Vagina (tissue), 2 donors: ENCODE measurements around the gene C5orf52.

Experiments used
- CTCF ChIP-seq, 3 experiments: fragments of 450-650 bp in 2 of 3; fragments of 200-600 bp in 1 of 3; sonication (generic) in 1 of 3; IDR thresholded peaks; one replicate each; pipeline ENCODE4 v1.5.1; 2017 to 2019; ENCODE audit warnings: antibody characterized with exemption in 3 of 3, mild to moderate bottlenecking in 2 of 3, moderate library complexity in 2 of 3
- POLR2A ChIP-seq, 2 donors: fragments of 450-650 bp; IDR thresholded peaks; one replicate each; pipeline ENCODE4 v1.6.1; 2017; ENCODE audit warnings: antibody characterized with exemption in 2 of 2, mild to moderate bottlenecking in 2 of 2, moderate library complexity in 2 of 2
- POLR2AphosphoS5 ChIP-seq, 2 donors: sonication (generic); formaldehyde crosslinking; IDR thresholded peaks; one replicate each; pipeline ENCODE4 v1.9.0; 2017; ENCODE audit warnings: antibody characterized with exemption in 2 of 2, mild to moderate bottlenecking in 2 of 2, low read depth in 1 of 2; ENCODE audit not compliant: insufficient read depth in 1 of 2

GRCh38 chr5:157657516-157657915, 13.8 kb upstream of the C5orf52 start:
- TF ChIP-seq CTCF (IDR thresholded peaks at IDR 0.05), result no peak
- no peak for TF ChIP-seq POLR2AphosphoS5 (IDR thresholded peaks at IDR 0.05; ENCODE audit: insufficient read depth in 1 of 2, low read depth in 1 of 2)
- no peak for TF ChIP-seq POLR2A (IDR thresholded peaks at IDR 0.05)
